Esophagus (tissue), 2 donors: ENCODE measurements around the gene ABCA1. TPM values are rescaled to one million over a fixed set of nuclear protein-coding genes. Genes with fewer than 3 reads are reported as not detected.
"Not testable (repeated sequence)": the region's sequence is repeated elsewhere in the genome, so short reads cannot be mapped to it uniquely, and the experiment has no call there.

Source experiments
- H3K27ac ChIP-seq, 2 donors: one replicate each; pipeline ENCODE4 v1.5.1; 2013; ENCODE audit warnings: low read depth in 2 of 2, mild to moderate bottlenecking in 2 of 2, inconsistent platforms in 1 of 2, low read length in 1 of 2, moderate library complexity in 1 of 2
- H3K27me3 ChIP-seq, 2 donors: one replicate each; pipeline ENCODE4 v1.6.1; 2013; ENCODE audit warnings: low read length in 2 of 2, control low read depth in 1 of 2, mild to moderate bottlenecking in 1 of 2; ENCODE audit not compliant: insufficient read depth in 2 of 2, control insufficient read depth in 1 of 2
- H3K36me3 ChIP-seq, 2 donors: one replicate each; pipeline ENCODE4 v1.6.1; 2013; ENCODE audit warnings: low read length in 1 of 2; ENCODE audit not compliant: control insufficient read depth in 2 of 2, insufficient read depth in 2 of 2
- H3K4me1 ChIP-seq, 2 donors: one replicate each; pipeline ENCODE4 v1.6.1; 2013; ENCODE audit warnings: low read length in 1 of 2; ENCODE audit not compliant: control insufficient read depth in 2 of 2, insufficient read depth in 2 of 2
- H3K4me3 ChIP-seq, 2 donors: one replicate each; pipeline ENCODE4 v1.5.1; 2013; ENCODE audit warnings: low read length in 2 of 2, mild to moderate bottlenecking in 2 of 2, low read depth in 1 of 2, moderate library complexity in 1 of 2
- H3K9me3 ChIP-seq, 2 donors: one replicate each; pipeline ENCODE4 v1.6.1; 2013; ENCODE audit warnings: mild to moderate bottlenecking in 2 of 2, low read depth in 1 of 2, low read length in 1 of 2, moderate library complexity in 1 of 2; ENCODE audit not compliant: control insufficient read depth in 2 of 2, insufficient read depth in 1 of 2
- WGBS, 2 donors: extraction: QIAGEN DNeasy Blood & Tissue Kit; methylation state at CpG; one replicate each; pipeline ENCODE4 v1.1.7; 2013; 5-methylcytosine and 5-hydroxymethylcytosine counted together
- polyA plus RNA-seq, 2 donors: library from polyadenylated mRNA; stranded (reverse); fragments of 200-250 nt; gene quantifications; one replicate each; pipeline ENCODE4 v1.2.3, GENCODE V29; 2013
- donor health status: healthy with polysubstance abuse.
- donor health status: Bipolar disorder and iron deficiency.

Gene ABCA1
- polyA plus RNA-seq, 2 donors = 2.7 to 2.9 TPM

DNA sequence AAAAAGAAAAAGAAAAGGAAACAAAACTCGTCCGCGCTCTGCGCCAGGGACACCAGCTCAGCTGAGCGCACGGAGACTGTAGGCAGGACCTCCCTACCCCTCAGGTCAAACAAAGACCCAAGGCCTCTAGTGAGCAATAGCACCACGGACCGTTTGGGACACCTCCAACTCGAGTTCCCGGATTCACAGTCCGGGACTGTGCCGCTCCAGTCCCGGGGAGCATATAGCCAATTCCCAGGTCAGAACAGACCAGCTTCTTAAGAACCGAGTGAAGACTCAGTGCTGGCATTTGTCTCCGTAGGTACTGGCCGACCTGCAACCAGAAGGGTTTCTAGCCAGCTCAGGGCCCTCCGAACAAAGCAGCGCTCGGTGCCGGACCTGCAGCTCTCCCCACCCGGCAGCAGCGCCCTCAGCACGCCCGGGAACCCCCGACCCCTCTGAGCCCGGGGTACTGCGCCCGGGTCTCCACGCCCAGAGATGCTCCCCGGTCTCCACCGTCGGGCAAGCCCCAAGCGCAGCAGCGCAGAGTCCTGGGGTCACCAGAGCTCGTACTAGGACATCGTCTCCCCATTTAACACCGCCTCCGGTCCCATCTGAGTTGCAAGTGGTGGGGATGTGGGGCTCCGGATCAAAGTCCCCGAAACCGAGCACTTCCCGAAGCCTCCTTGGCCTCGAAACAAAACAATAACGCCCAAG lies 591 bp downstream of the ABCA1 start:
- peak overlapping the region; percentile 79 to 84 for H3K27ac ChIP-seq
- no peaks in the 10 kb centered on the region for H3K4me1 ChIP-seq

DNA sequence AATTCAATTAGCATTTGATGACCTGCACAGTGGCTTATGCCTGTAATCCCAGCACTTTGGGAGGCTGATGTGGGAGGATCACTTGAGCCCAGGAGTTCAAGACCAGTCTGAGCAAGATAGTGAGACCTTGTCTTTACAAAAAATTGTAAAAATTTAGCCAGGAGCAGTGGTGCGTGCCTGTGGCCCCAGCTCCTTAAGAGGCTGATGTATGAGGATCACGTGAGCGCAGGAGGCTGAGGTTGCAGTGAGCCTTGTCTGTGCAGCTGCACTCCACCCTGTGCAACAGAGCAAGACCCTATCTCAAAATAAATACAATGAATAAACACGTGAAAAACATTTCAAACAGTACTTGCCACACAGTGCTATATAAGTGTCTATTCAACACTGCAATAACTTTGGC lies 4.2 kb downstream of the ABCA1 start:
- H3K27ac ChIP-seq = no peak overlapping the region
- no peaks in the 10 kb centered on the region for H3K4me1 ChIP-seq
- no peaks in the 10 kb centered on the region for H3K36me3 ChIP-seq
- 73 to 77% methylated on average over 4 of the region's 4 CpGs for WGBS, 2 donors
- H3K4me3 ChIP-seq = no peak overlapping the region
- H3K27me3 ChIP-seq = no peaks in the 10 kb centered on the region
- H3K9me3 ChIP-seq = no peaks in the 10 kb centered on the region

More for the DNA sequence above, 591 bp downstream of the ABCA1 start:
- Histone ChIP-seq H3K9me3 (no peaks in the 10 kb centered on the region), H3K4me3 (peak overlapping the region; percentile 78), H3K27me3 (no peaks in the 10 kb centered on the region), H3K36me3 (no peaks in the 10 kb centered on the region)
- WGBS, 2 donors = 1% methylated on average over 44 of the region's 44 CpGs

DNA sequence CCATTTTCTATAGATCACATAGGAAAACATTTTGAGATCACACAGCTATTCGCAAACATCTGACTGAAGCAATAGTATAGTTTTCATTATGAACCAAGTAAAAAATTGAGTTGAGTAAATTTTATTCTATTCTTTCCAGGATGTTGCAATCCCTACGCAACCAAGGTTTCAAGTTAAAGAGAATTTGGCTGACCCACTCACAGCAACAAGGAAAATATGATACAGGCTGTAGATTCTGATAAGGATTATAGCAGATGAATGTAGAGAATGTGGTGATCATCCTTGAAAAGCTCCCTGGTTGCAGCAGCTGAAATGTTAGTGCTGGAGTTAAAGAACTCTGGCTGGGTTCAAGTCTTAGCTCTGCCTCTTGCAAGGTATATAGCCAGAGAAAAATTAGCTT lies 4.7 kb downstream of the ABCA1 start:
- no peaks in the 10 kb centered on the region for H3K36me3 ChIP-seq
- H3K27me3 ChIP-seq = no peaks in the 10 kb centered on the region
- no peak overlapping the region for H3K4me3 ChIP-seq
- 71 to 74% methylated on average over 2 of the region's 2 CpGs for WGBS, 2 donors
- H3K4me1 ChIP-seq = no peaks in the 10 kb centered on the region
- no peaks in the 10 kb centered on the region for H3K9me3 ChIP-seq
- H3K27ac ChIP-seq = no peak overlapping the region

DNA sequence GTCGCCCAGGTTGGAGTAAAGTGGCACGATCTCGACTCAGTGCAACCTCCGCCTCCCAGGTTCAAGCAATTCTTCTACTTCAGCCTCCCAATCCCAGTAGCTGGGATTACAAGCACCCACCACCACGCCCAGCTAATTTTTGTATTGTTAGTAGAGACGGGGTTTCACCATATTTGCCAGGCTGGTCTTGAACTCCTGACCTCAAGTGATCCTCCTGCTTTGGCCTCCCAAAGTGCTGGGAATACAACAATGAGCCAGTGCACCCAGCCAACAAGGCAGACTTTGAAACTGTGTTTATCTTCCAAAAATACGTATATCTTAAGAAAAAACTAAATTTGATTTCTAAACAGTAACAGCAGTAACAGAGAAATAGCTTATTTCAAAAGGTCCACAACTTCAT lies 5.2 kb downstream of the ABCA1 start:
- 87% methylated on average over 7 of the region's 7 CpGs for WGBS, 2 donors
- not testable (repeated sequence) for H3K36me3 ChIP-seq, H3K4me3 ChIP-seq, H3K27me3 ChIP-seq, H3K27ac ChIP-seq, H3K4me1 ChIP-seq, H3K9me3 ChIP-seq

DNA sequence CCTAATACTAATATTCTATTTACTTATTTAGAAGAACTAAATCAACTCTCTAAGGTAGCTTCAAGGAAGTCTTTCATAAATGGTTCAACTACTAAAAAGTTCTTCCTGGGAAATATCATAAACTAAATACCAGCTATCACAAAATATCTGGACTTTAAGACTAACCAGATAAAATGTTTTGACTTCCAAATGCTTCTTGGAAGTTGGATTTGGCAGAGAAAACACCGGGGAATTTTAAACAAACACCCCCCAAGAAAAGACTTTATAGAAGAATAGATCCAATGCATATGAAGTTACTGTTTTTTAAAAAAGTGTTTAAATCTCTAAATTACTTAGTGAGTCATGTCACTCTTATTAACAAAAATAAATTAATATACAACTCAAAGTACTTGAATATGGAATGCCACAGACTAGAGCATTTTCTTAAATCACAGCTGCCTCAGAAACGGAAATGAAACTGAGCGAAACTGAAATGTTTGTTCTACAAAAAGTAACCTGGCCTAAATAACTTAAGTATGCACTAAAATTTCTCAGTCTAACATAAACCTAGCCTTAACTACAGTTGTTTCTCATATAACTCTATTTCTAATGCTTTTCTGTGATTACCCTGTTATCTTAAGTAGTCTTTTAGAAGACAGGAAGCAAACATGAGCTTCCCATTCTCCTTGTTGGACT lies 6.8 kb downstream of the ABCA1 start:
- no peaks in the 10 kb centered on the region for H3K36me3 ChIP-seq
- no peak overlapping the region for H3K27ac ChIP-seq
- H3K9me3 ChIP-seq = no peaks in the 10 kb centered on the region
- H3K4me1 ChIP-seq = no peaks in the 10 kb centered on the region
- H3K4me3 ChIP-seq = no peak overlapping the region
- 52 to 58% methylated on average over 3 of the region's 3 CpGs for WGBS, 2 donors
- H3K27me3 ChIP-seq = no peaks in the 10 kb centered on the region

DNA sequence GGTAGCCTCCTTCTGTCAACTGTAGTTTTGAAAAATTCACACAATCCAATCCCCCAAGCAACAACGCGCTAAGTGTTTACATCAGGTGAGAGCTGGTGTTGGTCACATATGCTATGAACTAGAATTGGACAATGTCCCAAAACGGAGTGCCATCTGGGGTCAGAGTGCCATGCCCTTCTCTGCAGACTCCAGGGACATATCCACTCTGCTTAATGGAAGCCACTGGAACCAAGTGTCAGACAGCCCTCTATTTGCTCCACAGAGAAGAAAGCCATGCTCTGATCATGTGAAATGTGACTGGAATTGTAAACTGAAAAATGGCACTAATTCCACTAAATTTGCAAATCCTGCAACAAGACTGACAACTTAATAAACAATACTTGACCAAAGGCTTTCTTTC lies 12.2 kb downstream of the ABCA1 start:
- Histone ChIP-seq H3K4me3 (no peak overlapping the region), H3K4me1 (peaks cover 2 to 5% of the 10 kb centered on the region in 2 donors), H3K36me3 (no peaks in the 10 kb centered on the region), H3K27me3 (no peaks in the 10 kb centered on the region), H3K27ac (no peak overlapping the region), H3K9me3 (no peaks in the 10 kb centered on the region)
- 81 to 82% methylated on average over 3 of the region's 3 CpGs for WGBS, 2 donors

DNA sequence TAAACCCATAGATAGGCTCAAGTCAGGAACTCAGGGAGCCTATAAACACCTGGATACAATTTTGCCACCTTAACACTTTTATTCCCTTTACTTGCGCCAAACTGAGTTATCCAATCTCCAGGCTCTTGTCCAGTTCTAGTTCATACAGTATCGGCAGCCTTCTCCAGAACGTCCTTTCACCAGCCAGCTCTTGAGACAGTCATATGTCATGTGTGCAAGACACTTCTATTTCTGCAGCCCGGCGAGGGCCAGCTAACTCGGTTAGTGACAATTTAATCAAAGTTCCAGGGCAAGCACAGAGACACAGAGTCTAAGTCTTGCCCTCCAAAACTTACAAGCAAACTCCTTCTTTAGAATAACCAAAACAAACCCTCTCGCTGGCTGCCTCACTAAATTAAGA lies 12.9 kb downstream of the ABCA1 start:
- Histone ChIP-seq H3K4me1 (peaks cover 2 to 5% of the 10 kb centered on the region in 2 donors), H3K27me3 (no peaks in the 10 kb centered on the region), H3K36me3 (no peaks in the 10 kb centered on the region), H3K27ac (no peak overlapping the region), H3K4me3 (no peak overlapping the region), H3K9me3 (no peaks in the 10 kb centered on the region)
- 70 to 74% methylated on average over 7 of the region's 7 CpGs for WGBS, 2 donors

DNA sequence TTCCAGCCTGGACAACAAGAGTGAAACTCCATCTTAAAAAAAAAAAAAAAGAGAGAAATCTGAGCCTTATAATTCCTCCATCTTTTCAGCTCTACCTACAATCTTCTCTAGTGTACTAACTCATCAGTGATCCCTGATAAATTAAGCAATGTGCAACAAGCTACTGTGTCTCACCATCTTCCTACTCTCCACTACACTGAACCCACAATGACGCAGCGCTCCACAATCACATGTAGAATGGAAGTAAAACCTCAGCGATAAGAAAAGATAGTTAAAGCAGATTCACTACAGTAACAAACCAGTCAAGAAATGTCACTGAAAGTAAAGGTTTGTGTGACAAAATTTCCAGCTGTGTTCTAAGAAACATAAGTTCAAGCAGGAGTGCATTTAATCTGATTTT lies 13.5 kb downstream of the ABCA1 start:
- 91 to 92% methylated on average over 3 of the region's 3 CpGs for WGBS, 2 donors
- Histone ChIP-seq H3K4me1 (peaks cover 2 to 7% of the 10 kb centered on the region in 2 donors), H3K4me3 (no peak overlapping the region), H3K27ac (no peak overlapping the region), H3K9me3 (no peaks in the 10 kb centered on the region), H3K27me3 (no peaks in the 10 kb centered on the region), H3K36me3 (no peaks in the 10 kb centered on the region)

DNA sequence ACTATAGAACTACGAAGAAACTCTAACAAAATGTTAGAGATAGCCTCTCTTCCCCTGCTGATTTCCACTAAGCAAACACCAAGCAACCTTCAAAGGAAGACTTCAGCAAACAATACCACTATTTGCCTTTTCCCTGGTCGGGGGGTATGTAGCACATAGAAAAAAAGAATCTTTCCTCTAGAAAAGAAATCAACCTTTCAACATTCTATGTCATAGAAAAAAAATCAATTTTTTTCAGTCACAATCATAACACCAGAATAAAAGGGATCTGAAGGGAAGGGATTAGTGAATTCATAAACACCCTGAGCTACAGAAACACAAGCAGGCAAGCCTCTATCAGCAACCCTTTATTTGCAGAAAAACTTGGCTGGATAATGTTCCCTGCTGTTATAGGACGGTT lies 15.3 kb downstream of the ABCA1 start:
- Histone ChIP-seq H3K27ac (no peak overlapping the region), H3K4me1 (peaks cover 4 to 7% of the 10 kb centered on the region in 2 donors)
- WGBS, 2 donors = 62 to 65% methylated on average over 3 of the region's 3 CpGs

More for the DNA sequence above, 15.3 kb downstream of the ABCA1 start:
- H3K9me3 ChIP-seq = no peaks in the 10 kb centered on the region
- H3K4me3 ChIP-seq = no peak overlapping the region
- no peaks in the 10 kb centered on the region for H3K27me3 ChIP-seq
- H3K36me3 ChIP-seq = no peaks in the 10 kb centered on the region
